ENCODE measurements around the gene TENT5C. TPM values are rescaled to one million over a fixed set of nuclear protein-coding genes. Genes with fewer than 3 reads are reported as not detected.

TENT5C gene
- total RNA-seq (2013; cell fraction: nucleolus; rRNA removed): 0.20 TPM in 1 of 2 replicates, not detected in the other
- 0.65 and 0.73 TPM in 2 replicates for total RNA-seq (2014; rRNA removed)
- 0.76 and 0.78 TPM in 2 replicates for total RNA-seq (2014; rRNA removed; fragmentation: Illumina TruSeq; extraction: Trizol)
- total RNA-seq (2021): 1.4 and 1.6 TPM in 2 replicates
- polyA plus RNA-seq (2011; ENCODE audit: low read depth): 2.5 TPM
- 0.19 and 0.20 TPM in 2 replicates for polyA plus RNA-seq (2011; rRNA removed)
- polyA plus RNA-seq (2011; cell fraction: cytosol; rRNA removed): 0.20 and 0.24 TPM in 2 replicates
- 0.09 and 0.23 TPM in 2 replicates for polyA plus RNA-seq (2011; cell fraction: nucleus; rRNA removed)
- 2.0 and 3.1 TPM in 2 replicates for polyA plus RNA-seq (2012)
- polyA plus RNA-seq (2014; fragmentation: Illumina TruSeq; extraction: Trizol): 1.1 and 1.3 TPM in 2 replicates
- polyA plus RNA-seq (2014; fragmentation: Nextera tagmentation; extraction: Ambion mirVana): under 1 TPM; 0.31 to 0.53 TPM
- polyA plus RNA-seq (2014; rRNA removed): 0.61 and 0.79 TPM in 2 replicates
- polyA plus RNA-seq (2016; fragmentation: Nextera tagmentation; extraction: Ambion mirVana): 1 to 10 TPM; 2.2 to 2.4 TPM
- polyA minus RNA-seq (2011; rRNA and poly(A)+ RNA removed): 0.51 and 0.62 TPM in 2 replicates
- polyA minus RNA-seq (2011; cell fraction: cytosol; rRNA and poly(A)+ RNA removed): 0.31 TPM in 1 of 2 replicates, not detected in the other
- polyA minus RNA-seq (2011; cell fraction: nucleus; rRNA and poly(A)+ RNA removed): 0.12 and 0.29 TPM in 2 replicates
- Bru-seq, nascent RNA: percentile 65 among the genes with signal in this experiment
- percentile 43 among the genes with signal in this experiment for BruChase-seq, experiment 1, labeled RNA remaining after a 6-hour chase
- percentile 66 among the genes with signal in this experiment for BruChase-seq, experiment 2, labeled RNA remaining after a 2-hour chase
- long read RNA-seq, experiment 1: 0 reads
- long read RNA-seq, experiment 2, full-length matches to known transcripts: 1 of 1 reads
- long read RNA-seq, experiment 2, partial matches to known transcripts: 0 of 1 reads
- long read RNA-seq, experiment 2, other reads (novel, unspliced or antisense): 0 of 1 reads

DNA sequence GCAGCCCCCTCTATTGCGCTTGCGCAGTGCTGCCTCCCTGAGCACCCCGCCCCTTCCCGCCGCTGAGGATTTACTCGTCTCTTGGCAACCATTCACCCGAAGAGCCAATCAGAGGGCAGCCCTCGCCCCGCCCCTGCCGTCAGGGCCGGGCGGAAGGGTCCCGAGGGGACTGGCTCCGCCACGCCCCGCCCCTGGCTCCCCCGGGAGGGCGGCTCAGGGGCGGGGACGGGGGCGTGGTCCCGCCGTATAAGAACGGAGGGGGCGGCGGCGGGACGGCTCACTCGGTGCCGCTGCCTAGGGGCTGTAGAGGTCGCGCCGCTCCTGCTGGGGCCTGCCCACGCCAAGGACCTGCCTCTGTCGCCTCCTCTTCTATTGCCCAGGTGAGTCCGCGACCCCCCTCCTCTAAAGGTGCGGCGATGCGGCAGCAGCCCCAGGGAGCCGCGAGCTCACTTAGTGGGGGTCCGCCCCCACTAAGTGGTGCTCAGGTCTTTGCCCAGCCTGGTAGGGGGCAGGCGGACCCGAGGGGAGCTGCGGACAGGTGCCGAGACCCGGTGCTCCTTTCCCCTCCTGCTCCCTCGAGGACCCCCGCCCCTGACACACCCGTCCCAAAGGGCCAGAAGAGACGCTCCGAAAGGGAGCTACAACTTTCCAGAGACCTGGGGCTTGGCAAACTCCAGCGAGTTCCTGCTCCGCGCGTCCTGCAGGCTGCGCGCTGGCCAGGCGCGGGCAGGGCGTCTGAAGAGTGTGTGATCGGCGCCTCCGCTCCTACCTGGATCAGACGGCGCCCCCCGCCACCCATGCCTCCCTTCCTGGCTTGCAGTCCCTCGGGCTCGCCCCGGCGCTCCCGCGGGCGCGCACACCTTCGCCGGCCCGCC, at the start of gene TENT5C:
Gene TENT5C (plus strand): TSS at position 275 of the 875 bp plus-strand sequence. CDS start 16,821 bp downstream, outside the sequence.
- Histone ChIP-seq H3K4me3 (peak within 1 kb of the TSS; percentile 62), H3K9me3 (replicated peaks; ENCODE audit: control insufficient read depth, insufficient read depth, low read length) (no peaks in the 10 kb centered on the region), H3K27me3 (replicated peaks in 1 of 2; ENCODE audit: control insufficient read depth in 2 of 2, insufficient read depth in 2 of 2, low read length in 1 of 2) (peaks cover 7 to 11% of the 10 kb centered on the region in 2 experiments; a peak in 2 of 4 replicates), H3K4me1 (ENCODE audit: control insufficient read depth, insufficient read depth, low read length) (peaks cover 11% of the 10 kb centered on the region), H3K79me2 (ENCODE audit: control insufficient read depth, insufficient read depth, low read length) (no peaks in the 10 kb centered on the region), H3K4me2 (ENCODE audit: control insufficient read depth, insufficient read depth) (peak within 1 kb of the TSS; percentile 89), H3K27ac (ENCODE audit: control insufficient read depth, insufficient read depth) (no peak within 1 kb of the TSS), H4K20me1 (ENCODE audit: control insufficient read depth, insufficient read depth) (no peaks in the 10 kb centered on the region), H3K9ac (ENCODE audit: control insufficient read depth, insufficient read depth, low read length) (no peak within 1 kb of the TSS), H2AFZ (ENCODE audit: control insufficient read depth, low read depth, low read length) (peak within 1 kb of the TSS; percentile 75), H3K36me3 (ENCODE audit: control insufficient read depth in 2 of 2, insufficient read depth in 2 of 2, low read length in 1 of 2) (no peaks in the 10 kb centered on the region)
- ChIA-PET SMC1A (ENCODE audit: uncharacterized antibody, unreplicated experiment) (interaction anchor here (0.7 to 0.8 kb wide), 2 partner anchors 32 to 71 kb away, joined by 3 read pairs; no protein-coding TSS in a partner anchor), RAD21 (ENCODE audit: unreplicated experiment) (no interaction called here), POLR2A (interaction anchor here (0.5 kb wide), 1 partner anchor 247 kb away, joined by 3 read pairs; no protein-coding TSS in a partner anchor), CTCF (interaction anchor here (1.4 kb wide), 1 partner anchor 68 kb away, joined by 3 read pairs; no protein-coding TSS in a partner anchor)
- ATAC-seq: peak; percentile 92
- intact Hi-C loops (cut with micrococcal nuclease; ENCODE audit: unreplicated experiment): loop anchor here (2.0 kb wide), 2 partner anchors 49 to 59 kb away; no protein-coding TSS in a partner anchor
- under 1% methylated on average over 58 of the region's 79 CpGs for WGBS (ENCODE audit: insufficient coverage, insufficient replicate concordance, low lambda C conversion rate, missing lambda C conversion rate)
- in situ Hi-C loops (cut with MboI): no loop called here
- no TSS peak for BruUV-seq (replicated peaks)
- FAIRE-seq: no peak
- peak; percentile 54 for DNase-seq (ENCODE audit: low read depth, low spot score)
- no peak for TF ChIP-seq ZNF274 (IDR thresholded peaks at IDR 0.05; ENCODE audit: insufficient read depth, insufficient read length)
- peak; percentile 66; the same call in 1 of the 2 replicates for TF ChIP-seq NFYB (IDR thresholded peaks at IDR 0.05; ENCODE audit: insufficient read depth, low read depth, low read length)
- TF ChIP-seq, protein P1, sequence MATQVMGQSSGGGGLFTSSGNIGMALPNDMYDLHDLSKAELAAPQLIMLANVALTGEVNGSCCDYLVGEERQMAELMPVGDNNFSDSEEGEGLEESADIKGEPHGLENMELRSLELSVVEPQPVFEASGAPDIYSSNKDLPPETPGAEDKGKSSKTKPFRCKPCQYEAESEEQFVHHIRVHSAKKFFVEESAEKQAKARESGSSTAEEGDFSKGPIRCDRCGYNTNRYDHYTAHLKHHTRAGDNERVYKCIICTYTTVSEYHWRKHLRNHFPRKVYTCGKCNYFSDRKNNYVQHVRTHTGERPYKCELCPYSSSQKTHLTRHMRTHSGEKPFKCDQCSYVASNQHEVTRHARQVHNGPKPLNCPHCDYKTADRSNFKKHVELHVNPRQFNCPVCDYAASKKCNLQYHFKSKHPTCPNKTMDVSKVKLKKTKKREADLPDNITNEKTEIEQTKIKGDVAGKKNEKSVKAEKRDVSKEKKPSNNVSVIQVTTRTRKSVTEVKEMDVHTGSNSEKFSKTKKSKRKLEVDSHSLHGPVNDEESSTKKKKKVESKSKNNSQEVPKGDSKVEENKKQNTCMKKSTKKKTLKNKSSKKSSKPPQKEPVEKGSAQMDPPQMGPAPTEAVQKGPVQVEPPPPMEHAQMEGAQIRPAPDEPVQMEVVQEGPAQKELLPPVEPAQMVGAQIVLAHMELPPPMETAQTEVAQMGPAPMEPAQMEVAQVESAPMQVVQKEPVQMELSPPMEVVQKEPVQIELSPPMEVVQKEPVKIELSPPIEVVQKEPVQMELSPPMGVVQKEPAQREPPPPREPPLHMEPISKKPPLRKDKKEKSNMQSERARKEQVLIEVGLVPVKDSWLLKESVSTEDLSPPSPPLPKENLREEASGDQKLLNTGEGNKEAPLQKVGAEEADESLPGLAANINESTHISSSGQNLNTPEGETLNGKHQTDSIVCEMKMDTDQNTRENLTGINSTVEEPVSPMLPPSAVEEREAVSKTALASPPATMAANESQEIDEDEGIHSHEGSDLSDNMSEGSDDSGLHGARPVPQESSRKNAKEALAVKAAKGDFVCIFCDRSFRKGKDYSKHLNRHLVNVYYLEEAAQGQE (IDR thresholded peaks at IDR 0.05; ENCODE audit: low read depth, low read length): no peak
- TF ChIP-seq PAX8 (IDR thresholded peaks at IDR 0.05): no peak
- TF ChIP-seq, protein P2, sequence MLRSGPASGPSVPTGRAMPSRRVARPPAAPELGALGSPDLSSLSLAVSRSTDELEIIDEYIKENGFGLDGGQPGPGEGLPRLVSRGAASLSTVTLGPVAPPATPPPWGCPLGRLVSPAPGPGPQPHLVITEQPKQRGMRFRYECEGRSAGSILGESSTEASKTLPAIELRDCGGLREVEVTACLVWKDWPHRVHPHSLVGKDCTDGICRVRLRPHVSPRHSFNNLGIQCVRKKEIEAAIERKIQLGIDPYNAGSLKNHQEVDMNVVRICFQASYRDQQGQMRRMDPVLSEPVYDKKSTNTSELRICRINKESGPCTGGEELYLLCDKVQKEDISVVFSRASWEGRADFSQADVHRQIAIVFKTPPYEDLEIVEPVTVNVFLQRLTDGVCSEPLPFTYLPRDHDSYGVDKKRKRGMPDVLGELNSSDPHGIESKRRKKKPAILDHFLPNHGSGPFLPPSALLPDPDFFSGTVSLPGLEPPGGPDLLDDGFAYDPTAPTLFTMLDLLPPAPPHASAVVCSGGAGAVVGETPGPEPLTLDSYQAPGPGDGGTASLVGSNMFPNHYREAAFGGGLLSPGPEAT (IDR thresholded peaks at IDR 0.05; ENCODE audit: low read depth): 0 out of 2 replicates have a peak, but pooled peaks have one; percentile 2
- TF ChIP-seq TCF12 (IDR thresholded peaks at IDR 0.05; ENCODE audit: low read depth, low read length): no peak
- no peak for TF ChIP-seq CEBPB (IDR thresholded peaks at IDR 0.05; ENCODE audit: borderline replicate concordance in 1 of 2, low read depth in 2 of 2, low read length in 2 of 2)
- TF ChIP-seq E2F4 (IDR thresholded peaks at IDR 0.05; ENCODE audit: low read depth, low read length): 0 out of 2 replicates have a peak, but pooled peaks have one; percentile 46
- TF ChIP-seq IKZF1 (conservative IDR thresholded peaks at IDR 0.05): 0 out of 2 replicates have a peak, but pooled peaks have one; percentile 7
- TF ChIP-seq CBX5 (IDR thresholded peaks at IDR 0.05; ENCODE audit: low read depth): no peak
- TF ChIP-seq BHLHE40 (IDR thresholded peaks at IDR 0.05; ENCODE audit: borderline replicate concordance in 1 of 2, low read depth in 2 of 2, low read length in 1 of 2): 0 out of 4 replicates have a peak, but pooled peaks of 1 of the 2 experiments have one; percentile 11

All from GM12878 (cell line).